Subcutaneous adipose tissue (tissue), 4 donors: Measurements from ENCODE around the gene IL34. TPM values are rescaled to one million over a fixed set of nuclear protein-coding genes. Genes with fewer than 3 reads are reported as not detected.

Experiments
- total RNA-seq, 4 donors: library from RNA; depleted of rRNA; stranded (reverse); fragments of >200 nt; gene quantifications; one replicate each; pipeline ENCODE4 v1.1.0, GENCODE V29; 2016
- TF ChIP-seq, protein P1 (sequence below): fragments of 450-650 bp; IDR thresholded peaks from one replicate; pipeline ENCODE4 v1.5.1; 2016; ENCODE audit warnings: low read depth, mild to moderate bottlenecking, control low read depth, antibody characterized with exemption, moderate library complexity

Gene IL34
- total RNA-seq, 4 donors from 2014 or later: 1.5 TPM; not detected in 3

DNA sequence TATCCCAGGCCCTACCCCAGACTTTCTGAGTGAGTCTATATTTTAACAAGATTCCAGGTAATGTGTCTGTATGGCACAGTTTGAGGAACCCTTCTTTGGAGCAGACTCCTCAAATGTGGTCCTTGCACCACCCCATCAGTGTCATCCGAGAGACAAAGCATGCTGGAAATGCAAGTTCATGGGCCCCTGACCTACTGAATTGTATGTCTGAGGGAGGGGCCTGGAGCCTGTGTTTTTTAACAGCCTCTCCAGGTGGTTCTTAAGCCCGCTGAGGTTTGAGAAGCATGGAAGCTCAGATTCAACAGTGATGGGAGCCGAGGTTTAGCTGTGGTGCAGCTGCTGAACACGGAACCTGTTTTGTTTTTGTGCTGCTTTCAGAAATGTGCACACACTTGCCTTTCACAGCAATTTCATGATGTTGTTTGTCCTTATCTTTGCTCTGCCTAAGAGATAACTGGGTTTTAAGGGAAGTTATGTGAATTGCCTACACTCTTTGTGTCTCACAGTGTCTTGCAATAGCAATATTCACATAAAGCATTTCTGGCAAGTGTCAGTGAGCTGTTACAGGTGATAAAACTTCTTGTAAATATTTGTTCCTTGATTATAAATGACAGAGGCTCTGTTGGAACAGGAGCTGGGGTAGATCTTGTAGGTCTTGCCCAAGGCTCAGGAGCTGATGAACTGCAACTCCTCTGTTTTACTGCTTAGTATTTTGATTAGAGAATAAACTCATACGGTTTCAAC lies 32.0 kb upstream of the IL34 start:
- TF ChIP-seq, protein P1, sequence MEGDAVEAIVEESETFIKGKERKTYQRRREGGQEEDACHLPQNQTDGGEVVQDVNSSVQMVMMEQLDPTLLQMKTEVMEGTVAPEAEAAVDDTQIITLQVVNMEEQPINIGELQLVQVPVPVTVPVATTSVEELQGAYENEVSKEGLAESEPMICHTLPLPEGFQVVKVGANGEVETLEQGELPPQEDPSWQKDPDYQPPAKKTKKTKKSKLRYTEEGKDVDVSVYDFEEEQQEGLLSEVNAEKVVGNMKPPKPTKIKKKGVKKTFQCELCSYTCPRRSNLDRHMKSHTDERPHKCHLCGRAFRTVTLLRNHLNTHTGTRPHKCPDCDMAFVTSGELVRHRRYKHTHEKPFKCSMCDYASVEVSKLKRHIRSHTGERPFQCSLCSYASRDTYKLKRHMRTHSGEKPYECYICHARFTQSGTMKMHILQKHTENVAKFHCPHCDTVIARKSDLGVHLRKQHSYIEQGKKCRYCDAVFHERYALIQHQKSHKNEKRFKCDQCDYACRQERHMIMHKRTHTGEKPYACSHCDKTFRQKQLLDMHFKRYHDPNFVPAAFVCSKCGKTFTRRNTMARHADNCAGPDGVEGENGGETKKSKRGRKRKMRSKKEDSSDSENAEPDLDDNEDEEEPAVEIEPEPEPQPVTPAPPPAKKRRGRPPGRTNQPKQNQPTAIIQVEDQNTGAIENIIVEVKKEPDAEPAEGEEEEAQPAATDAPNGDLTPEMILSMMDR: no peak

DNA sequence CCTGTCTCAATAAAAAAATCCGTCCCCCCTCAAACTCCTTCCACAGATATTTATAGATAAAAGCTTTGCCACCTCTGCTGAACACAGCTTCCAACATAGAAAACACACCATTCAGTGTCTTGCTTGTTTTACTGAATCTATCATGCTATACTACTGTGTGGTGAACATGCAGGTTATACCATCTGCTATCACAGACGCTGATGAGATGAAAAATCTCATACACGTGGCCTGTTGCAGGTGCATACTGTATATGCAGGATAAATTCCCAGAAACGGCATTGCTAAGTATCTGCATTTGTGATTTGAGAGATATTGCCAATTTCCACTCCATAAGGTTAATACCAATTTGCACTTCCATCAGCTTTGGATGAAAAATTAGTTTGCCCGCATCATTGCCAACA lies 30.4 kb upstream of the IL34 start:
- TF ChIP-seq, protein P1: no peak

DNA sequence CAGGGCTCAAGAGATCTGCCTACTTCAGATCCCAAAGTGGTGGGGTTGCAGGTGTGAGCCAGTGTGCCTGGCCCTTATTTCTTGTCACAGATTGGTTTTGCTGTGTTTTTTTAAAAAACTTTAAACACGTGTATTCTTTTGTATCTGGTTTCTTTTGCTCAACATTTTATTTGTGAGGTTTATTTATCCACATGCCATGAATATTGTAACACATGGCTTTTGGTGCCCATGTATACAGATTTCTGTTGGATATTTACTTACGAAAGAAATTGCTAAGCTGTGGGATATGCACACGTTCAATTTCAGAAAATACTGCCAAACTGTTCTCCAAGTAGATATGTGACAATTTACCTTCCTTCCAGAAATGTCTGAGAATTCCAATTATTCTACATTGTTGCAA lies 18.7 kb upstream of the IL34 start:
- TF ChIP-seq, protein P1: no peak

DNA sequence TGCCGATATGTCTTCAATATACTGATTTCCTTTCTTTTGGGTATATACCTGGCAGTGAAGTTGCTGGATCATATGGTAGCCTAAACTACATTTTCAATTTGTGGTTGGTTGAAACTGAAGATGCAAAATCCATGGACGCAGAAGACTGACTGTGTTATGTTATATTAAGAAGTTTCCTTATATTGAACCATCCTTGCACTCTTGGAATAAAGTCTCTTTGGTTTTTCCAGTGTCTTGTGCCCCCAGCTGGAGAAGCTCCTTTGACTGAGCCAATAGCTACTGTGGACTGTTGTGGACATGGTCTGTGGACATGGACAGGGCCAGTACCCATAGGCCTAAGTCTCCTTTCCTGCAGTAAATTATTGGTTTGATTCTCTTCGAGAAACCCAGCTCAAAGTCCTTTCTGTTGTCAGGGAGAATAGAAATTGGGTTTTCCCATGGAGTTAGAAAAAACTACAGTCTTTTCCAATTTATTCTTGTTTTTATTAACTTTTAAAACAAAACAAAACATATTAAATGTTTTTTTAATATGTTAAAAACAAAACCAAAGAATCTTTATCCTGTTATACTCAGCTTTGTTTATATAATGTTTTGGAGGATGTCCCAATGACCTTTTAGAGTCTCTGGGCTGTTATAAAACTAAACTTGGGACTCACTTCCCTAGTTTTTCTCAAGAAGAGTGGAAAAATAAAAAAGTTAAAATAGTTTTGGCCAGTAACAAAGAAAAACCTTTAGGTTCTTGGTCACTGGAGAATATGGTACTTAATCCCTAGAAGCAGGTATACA lies 15.2 kb upstream of the IL34 start:
- TF ChIP-seq, protein P1: no peak

DNA sequence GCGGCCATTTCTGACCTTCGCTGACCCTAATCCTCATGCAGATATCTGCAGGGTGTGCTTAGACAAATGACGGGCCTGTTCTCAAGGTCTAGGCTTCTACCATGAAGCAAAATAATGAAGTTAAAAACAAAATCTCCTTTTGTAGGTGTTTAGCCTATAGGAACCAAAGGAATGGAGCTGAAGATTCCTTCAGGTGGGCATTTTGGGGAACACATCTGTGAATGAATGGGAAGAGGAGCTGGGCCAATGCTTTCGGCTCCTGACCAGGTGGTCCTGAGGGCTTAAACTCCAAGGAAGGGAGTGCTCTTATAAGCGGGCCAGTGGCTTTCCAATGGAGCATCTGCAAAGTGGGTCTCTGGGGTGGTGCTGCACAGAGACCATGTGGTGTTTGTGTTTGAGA lies 14.1 kb upstream of the IL34 start:
- TF ChIP-seq, protein P1: no peak

DNA sequence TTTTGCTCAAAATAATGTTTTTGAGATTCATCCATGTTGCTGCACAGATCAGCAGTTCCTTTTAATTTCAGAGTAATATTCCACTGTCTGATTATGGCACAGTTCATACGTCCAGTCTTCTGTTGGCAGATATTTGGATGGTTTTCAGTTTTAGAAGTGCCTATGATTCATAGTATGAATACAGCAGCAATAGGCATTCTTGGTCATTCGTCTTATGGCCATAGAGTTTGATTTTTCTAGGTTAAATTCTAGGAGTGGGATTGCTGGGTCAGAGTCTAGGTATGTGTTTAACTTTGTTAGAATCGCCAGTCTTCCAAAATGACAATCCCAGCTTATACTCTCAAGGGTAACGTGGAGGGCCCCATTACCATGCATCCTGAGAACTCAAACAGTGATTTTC lies 11.5 kb upstream of the IL34 start:
- TF ChIP-seq, protein P1: no peak

DNA sequence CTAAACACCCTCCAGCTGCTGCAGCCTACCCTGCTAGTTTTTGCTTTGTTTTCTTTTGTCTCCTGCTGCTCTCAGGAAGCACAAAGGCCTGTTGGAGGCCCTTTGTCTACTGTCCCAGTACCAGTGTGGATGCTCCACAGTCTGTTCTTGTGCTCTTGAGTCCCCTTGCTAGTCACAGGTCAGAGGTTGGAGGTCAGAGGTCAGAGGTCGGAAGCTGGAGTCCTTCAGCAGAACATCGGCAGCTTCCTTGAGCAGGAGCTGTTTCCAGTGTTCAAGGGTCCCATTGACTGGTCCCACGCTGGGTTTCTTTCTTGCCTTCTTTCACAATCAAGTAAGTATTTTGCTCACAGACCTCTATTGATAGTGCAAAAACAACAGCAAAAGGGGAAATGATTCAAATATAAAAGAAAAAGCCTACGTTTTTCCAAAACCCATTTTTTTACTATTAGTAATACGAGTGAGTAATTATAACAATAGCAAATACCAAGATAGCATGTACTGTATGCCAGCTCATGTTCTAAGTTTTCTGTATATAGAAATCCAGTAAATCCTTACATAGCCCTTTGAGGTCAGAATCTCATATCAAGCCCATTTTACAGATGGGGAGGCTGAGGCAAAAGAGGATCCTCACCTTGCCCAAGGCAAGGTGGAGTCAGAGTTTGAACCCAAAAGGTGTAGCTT lies 10.9 kb upstream of the IL34 start:
- TF ChIP-seq, protein P1: no peak
